ENCODE data around the gene DAB2. TPM values are rescaled to one million over a fixed set of nuclear protein-coding genes. Genes with fewer than 3 reads are reported as not detected.

DAB2 gene
- total RNA-seq, 2 donors from 2014 or later: 43.7 to 46.4 TPM

DNA sequence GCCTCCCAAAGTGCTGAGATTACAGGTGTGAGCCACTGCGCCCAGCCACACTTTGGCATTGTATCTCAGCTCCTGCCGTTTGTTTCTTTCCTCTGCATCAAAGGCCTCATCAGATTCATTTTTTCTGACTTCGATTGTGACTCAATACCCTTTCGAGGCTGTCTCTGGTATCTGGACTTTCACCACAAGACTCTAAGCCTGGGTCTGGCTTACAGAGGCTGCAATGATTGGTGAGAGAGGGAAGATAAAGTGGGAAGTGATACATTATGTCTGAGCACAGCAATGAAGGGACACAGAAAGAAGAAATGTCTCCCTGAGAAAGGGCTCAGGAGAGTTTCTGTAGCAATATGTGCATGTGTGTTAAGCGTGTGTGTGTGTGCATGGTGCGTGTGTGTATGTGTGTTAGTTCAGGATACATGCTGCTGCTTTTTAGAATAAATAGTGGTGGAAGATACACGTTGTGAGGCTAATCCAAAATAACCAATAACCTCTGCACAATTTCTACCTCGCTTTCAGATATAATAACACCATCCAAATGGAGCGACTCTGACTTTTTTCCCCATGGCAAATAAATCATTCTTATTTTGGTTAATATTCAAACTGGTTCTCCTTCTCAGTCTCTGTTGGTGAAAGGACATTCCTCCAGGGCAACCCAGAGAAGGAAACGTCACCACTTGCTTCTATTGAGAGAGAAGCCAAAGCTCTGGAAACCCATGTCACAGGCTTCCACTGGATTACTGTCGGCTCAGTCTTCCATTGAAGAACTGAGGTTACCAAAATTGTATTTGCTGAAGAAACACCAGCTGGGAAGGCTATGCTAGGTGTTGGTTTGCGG, 8.1 kb upstream of the DAB2 start:
- intact Hi-C loops (cut with DNase I): no loop called here
- Histone ChIP-seq H3K4me1 (no peaks in the 10 kb centered on the region), H3K27me3 (no peaks in the 10 kb centered on the region), H3K27ac (peak overlapping the region; percentile 24), H3K4me3 (no peak overlapping the region), H3K9ac (ENCODE audit: low read depth in 2 of 2, low read length in 2 of 2) (no peak overlapping the region), H3K9me3 (no peaks in the 10 kb centered on the region), H3K36me3 (no peaks in the 10 kb centered on the region)
- TF ChIP-seq, protein P1, sequence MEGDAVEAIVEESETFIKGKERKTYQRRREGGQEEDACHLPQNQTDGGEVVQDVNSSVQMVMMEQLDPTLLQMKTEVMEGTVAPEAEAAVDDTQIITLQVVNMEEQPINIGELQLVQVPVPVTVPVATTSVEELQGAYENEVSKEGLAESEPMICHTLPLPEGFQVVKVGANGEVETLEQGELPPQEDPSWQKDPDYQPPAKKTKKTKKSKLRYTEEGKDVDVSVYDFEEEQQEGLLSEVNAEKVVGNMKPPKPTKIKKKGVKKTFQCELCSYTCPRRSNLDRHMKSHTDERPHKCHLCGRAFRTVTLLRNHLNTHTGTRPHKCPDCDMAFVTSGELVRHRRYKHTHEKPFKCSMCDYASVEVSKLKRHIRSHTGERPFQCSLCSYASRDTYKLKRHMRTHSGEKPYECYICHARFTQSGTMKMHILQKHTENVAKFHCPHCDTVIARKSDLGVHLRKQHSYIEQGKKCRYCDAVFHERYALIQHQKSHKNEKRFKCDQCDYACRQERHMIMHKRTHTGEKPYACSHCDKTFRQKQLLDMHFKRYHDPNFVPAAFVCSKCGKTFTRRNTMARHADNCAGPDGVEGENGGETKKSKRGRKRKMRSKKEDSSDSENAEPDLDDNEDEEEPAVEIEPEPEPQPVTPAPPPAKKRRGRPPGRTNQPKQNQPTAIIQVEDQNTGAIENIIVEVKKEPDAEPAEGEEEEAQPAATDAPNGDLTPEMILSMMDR (IDR thresholded peaks at IDR 0.05): no peak
- no peak for DNase-seq

DNA sequence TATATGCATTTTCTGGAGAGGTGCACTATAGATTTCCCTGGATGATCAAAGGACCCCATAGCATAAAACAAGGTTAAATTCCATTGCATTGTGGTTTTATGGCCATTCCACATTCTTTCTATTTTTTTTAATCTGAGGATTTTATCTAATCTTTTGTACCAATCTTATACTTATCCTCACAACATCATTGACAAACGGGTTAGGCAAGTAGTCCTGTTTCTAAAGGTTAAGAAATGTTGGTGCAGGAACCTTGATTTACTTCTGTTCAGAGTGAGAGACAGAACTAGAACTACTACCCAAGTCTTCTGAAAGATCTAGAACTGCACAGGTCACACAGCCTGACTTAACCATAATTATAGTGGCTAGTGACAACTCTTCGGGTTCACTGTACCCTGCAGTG, 5.7 kb upstream of the DAB2 start:
- intact Hi-C loops (cut with DNase I): no loop called here
- Histone ChIP-seq H3K27ac (no peak overlapping the region), H3K36me3 (no peaks in the 10 kb centered on the region), H3K9ac (ENCODE audit: low read depth in 2 of 2, low read length in 2 of 2) (no peak overlapping the region), H3K9me3 (no peaks in the 10 kb centered on the region), H3K27me3 (no peaks in the 10 kb centered on the region), H3K4me1 (no peaks in the 10 kb centered on the region), H3K4me3 (no peak overlapping the region)
- TF ChIP-seq, protein P1 (IDR thresholded peaks at IDR 0.05): no peak
- no peak for DNase-seq

DNA sequence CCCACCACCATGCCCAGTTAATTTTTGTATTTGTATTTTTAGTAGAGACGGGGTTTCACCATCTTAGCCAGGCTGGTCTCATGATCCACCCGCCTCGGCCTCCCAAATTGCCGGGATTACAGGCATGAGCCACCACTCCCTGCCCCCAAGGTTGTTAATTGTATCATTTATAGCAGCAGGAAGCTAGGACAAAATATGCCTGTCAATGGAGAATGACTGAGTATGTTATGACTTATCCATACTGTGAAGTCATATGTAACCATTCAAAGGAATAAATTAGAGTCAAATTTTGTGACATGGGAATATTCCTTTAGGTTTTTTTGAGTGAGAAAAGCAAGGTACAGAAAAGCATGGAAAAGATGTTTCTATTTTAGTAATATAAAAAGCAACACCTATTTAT, 3.9 kb upstream of the DAB2 start:
- DNase-seq: no peak
- no peaks in the 10 kb centered on the region for H3K36me3 ChIP-seq
- no peak overlapping the region for H3K27ac ChIP-seq
- H3K27me3 ChIP-seq: no peaks in the 10 kb centered on the region
- H3K4me1 ChIP-seq: no peaks in the 10 kb centered on the region
- no peak overlapping the region for H3K9ac ChIP-seq (ENCODE audit: low read depth in 2 of 2, low read length in 2 of 2)
- no peaks in the 10 kb centered on the region for H3K9me3 ChIP-seq
- intact Hi-C loops (cut with DNase I): no loop called here
- H3K4me3 ChIP-seq: no peak overlapping the region
- TF ChIP-seq, protein P1 (IDR thresholded peaks at IDR 0.05): no peak

DNA sequence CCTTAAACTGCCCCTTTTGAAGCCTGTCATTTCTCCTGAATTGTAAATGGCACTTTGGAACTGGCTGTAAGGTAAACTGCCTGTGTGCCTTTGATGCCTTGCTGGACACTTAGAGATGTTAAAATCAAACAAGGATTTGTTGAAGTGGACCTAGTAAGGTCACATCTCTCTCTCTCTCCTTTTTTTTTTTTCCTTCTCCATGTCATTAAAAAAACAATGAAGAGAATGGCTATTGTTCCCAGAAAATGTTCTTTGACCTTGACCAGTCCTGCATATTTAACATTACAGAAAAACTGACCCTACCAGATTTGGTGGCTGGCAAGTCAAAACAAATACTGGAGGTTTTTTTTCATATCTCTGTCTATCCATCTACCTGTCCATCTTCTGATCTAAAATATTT, 2.9 kb upstream of the DAB2 start:
- intact Hi-C loops (cut with DNase I): no loop called here
- H3K27me3 ChIP-seq: no peaks in the 10 kb centered on the region
- H3K4me1 ChIP-seq: no peaks in the 10 kb centered on the region
- H3K9ac ChIP-seq (ENCODE audit: low read depth in 2 of 2, low read length in 2 of 2): no peak overlapping the region
- H3K36me3 ChIP-seq: no peaks in the 10 kb centered on the region
- no peak overlapping the region for H3K27ac ChIP-seq
- H3K9me3 ChIP-seq: no peaks in the 10 kb centered on the region
- TF ChIP-seq, protein P1 (IDR thresholded peaks at IDR 0.05): no peak
- DNase-seq: no peak
- no peak overlapping the region for H3K4me3 ChIP-seq

DNA sequence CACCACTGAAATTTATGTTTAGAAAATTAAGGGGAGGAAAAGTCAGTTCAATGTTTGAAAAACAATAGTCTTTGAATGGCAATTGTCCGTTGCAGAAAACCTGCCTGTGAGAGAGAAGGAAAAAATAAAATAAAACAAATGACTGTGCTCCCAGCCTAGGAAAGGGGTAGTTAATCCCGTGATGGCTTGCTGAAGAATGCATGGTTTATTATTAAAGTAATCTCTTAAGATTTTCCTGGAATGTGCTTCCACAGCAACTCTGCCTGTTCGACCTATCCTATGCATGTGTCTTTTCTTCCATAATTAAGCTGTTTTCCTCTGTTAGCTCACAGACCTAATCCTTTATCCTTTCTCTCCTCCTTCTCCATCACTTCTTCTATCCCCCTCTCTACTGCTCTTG, 2.4 kb upstream of the DAB2 start:
- H3K4me1 ChIP-seq: no peaks in the 10 kb centered on the region
- DNase-seq: no peak
- TF ChIP-seq, protein P1 (IDR thresholded peaks at IDR 0.05): no peak

More for the DNA sequence above, 2.4 kb upstream of the DAB2 start:
- peak overlapping the region in 1 of 2 donors; percentile 91 for H3K9ac ChIP-seq (ENCODE audit: low read depth in 2 of 2, low read length in 2 of 2)
- H3K27me3 ChIP-seq: no peaks in the 10 kb centered on the region
- no peaks in the 10 kb centered on the region for H3K36me3 ChIP-seq
- H3K4me3 ChIP-seq: no peak overlapping the region
- intact Hi-C loops (cut with DNase I): no loop called here
- no peaks in the 10 kb centered on the region for H3K9me3 ChIP-seq
- no peak overlapping the region for H3K27ac ChIP-seq
